ENCODE data around the gene GDPD5. TPM values are rescaled to one million over a fixed set of nuclear protein-coding genes. Genes with fewer than 3 reads are reported as not detected.

The GDPD5 gene
- total RNA-seq (100 to 1,000 TPM; 141 to 160 TPM), polyA plus RNA-seq (10 to 100 TPM; 11.0 to 30.0 TPM)

DNA sequence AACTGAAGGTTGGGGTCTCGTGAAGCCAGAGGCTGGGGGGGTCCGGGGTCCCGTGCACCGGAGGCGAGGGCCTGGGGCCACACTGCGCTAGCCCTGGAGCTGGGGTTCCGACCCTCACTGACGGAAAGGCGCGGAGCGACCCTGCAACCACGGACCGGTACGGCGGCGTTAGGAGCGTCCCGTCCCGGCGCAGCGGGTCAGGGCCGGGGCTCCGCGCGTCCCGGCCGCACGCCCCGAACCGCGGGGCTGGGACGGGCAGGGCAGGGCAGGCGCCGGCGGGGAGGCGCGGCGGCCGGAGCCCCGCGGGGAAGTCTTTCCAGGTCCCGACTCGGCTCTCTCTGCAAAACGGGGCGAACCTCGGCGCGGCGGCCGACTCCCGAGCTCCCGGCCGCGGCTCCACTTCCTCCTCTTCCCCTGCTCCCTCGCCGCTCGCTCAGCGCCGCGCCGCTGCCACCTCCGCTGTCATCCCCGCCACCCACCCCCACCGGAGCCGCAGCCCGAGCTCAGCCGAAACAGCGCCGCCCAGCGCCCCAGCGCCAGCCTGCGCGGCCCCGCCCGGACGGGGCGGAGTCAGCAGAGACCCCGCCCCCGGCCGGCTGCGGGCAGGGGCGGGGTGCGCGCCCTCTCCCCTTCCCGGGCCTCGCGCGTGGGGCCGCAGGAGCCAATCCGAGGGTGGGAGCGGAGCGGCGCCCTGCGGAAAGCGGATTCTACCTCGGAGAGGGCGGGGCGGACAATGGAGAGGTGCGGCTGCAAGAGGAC lies at the start of gene GDPD5:
Gene GDPD5 (minus strand): TSS at position 509 of the 759 bp plus-strand sequence. CDS start 48,206 bp downstream, outside the sequence.
- Mint-ChIP-seq H3K27me3 (no peaks in the 10 kb centered on the region), H3K27ac (peak within 1 kb of the TSS; percentile 82 to 96 (median 91)), H3K4me1 (peaks cover 33 to 70% (median 48%) of the 10 kb centered on the region in 4 donors), H3K4me3 (peak within 1 kb of the TSS; percentile 89 to 98 (median 92)), H3K9me3 (peaks cover 0 to 2% (median 0%) of the 10 kb centered on the region in 8 donors), H3K36me3 (peaks cover 0 to 11% of the 10 kb centered on the region in 2 donors)
- POLR2A ChIA-PET (ENCODE audit: partially characterized antibody): interaction anchor here (0.7 to 3.6 kb wide), 21 partner anchors 8 to 250 kb away, joined by 3 to 23 read pairs (median 4); partner anchors contain the start of genes RPS3 and SERPINH1
- intact Hi-C loops (cut with micrococcal nuclease): loop anchor here (1.0 to 2.0 kb wide), 7 partner anchors 17 to 126 kb away; partner anchors contain the start of genes RPS3 and SERPINH1
- peak; percentile 89 to 94 (median 92) for DNase-seq
- CTCF ChIA-PET (ENCODE audit: partially characterized antibody): interaction anchor here (0.6 to 3.8 kb wide), 15 partner anchors 9 to 136 kb away, joined by 3 to 40 read pairs (median 4); no protein-coding TSS in a partner anchor
- H3K9me3 ChIP-seq (ENCODE audit: control insufficient read depth in 1 of 2, low read length in 2 of 2): no peaks in the 10 kb centered on the region
- peaks cover 47% of the 10 kb centered on the region for H3K4me1 ChIP-seq (ENCODE audit: insufficient read depth, low read length)
- H3K4me3 ChIP-seq (ENCODE audit: low read length in 2 of 2): peak within 1 kb of the TSS; percentile 65 to 67
- peak within 1 kb of the TSS; percentile 62 for H3K27ac ChIP-seq (ENCODE audit: low read depth, low read length)
- no peaks in the 10 kb centered on the region for H3K36me3 ChIP-seq (ENCODE audit: insufficient read depth, low read length)
- H3K27me3 ChIP-seq (ENCODE audit: insufficient read depth, low read length): no peaks in the 10 kb centered on the region

GRCh38 chr11:75574698-75575602 lies 49.2 kb upstream of the GDPD5 start:
- ChIA-PET POLR2A (ENCODE audit: partially characterized antibody) (no interaction called here), CTCF (ENCODE audit: partially characterized antibody) (interaction anchor here (0.9 to 4.1 kb wide), 7 partner anchors 10 to 190 kb away, joined by 3 to 28 read pairs (median 4); no protein-coding TSS in a partner anchor)
- Histone ChIP-seq H3K4me3 (ENCODE audit: low read length in 2 of 2) (no peak overlapping the region), H3K4me1 (ENCODE audit: insufficient read depth, low read length) (no peaks in the 10 kb centered on the region), H3K27me3 (ENCODE audit: insufficient read depth, low read length) (no peaks in the 10 kb centered on the region), H3K9me3 (ENCODE audit: control insufficient read depth in 1 of 2, low read length in 2 of 2) (no peaks in the 10 kb centered on the region), H3K36me3 (ENCODE audit: insufficient read depth, low read length) (peaks cover 22% of the 10 kb centered on the region), H3K27ac (ENCODE audit: low read depth, low read length) (no peak overlapping the region)
- peak overlapping the region in 1 of 7 donors; percentile 52 for H3K27ac Mint-ChIP-seq
- DNase-seq: no peak
- peaks cover 12 to 31% of the 10 kb centered on the region in 2 donors for H3K36me3 Mint-ChIP-seq
- intact Hi-C loops (cut with micrococcal nuclease): no loop called here
- H3K9me3 Mint-ChIP-seq: no peaks in the 10 kb centered on the region
- H3K27me3 Mint-ChIP-seq: peaks cover 0 to 2% of the 10 kb centered on the region in 2 donors
- H3K4me3 Mint-ChIP-seq: no peak overlapping the region
- no peaks in the 10 kb centered on the region for H3K4me1 Mint-ChIP-seq

GRCh38 chr11:75572744-75573143 lies 47.0 kb upstream of the GDPD5 start:
- Mint-ChIP-seq H3K4me1 (no peaks in the 10 kb centered on the region), H3K27me3 (no peaks in the 10 kb centered on the region), H3K36me3 (peaks cover 21 to 48% of the 10 kb centered on the region in 2 donors), H3K27ac (peak overlapping the region in 1 of 7 donors; percentile 72), H3K9me3 (no peaks in the 10 kb centered on the region), H3K4me3 (no peak overlapping the region)
- no peak for DNase-seq
- ChIA-PET CTCF (ENCODE audit: partially characterized antibody) (no interaction called here), POLR2A (ENCODE audit: partially characterized antibody) (interaction anchor here (1.1 kb wide), 1 partner anchor 10 kb away, joined by 3 read pairs; no protein-coding TSS in a partner anchor)
- intact Hi-C loops (cut with micrococcal nuclease): no loop called here
- H3K4me1 ChIP-seq (ENCODE audit: insufficient read depth, low read length): no peaks in the 10 kb centered on the region
- H3K4me3 ChIP-seq (ENCODE audit: low read length in 2 of 2): no peak overlapping the region
- no peaks in the 10 kb centered on the region for H3K9me3 ChIP-seq (ENCODE audit: control insufficient read depth in 1 of 2, low read length in 2 of 2)
- no peaks in the 10 kb centered on the region for H3K27me3 ChIP-seq (ENCODE audit: insufficient read depth, low read length)
- no peak overlapping the region for H3K27ac ChIP-seq (ENCODE audit: low read depth, low read length)
- H3K36me3 ChIP-seq (ENCODE audit: insufficient read depth, low read length): peaks cover 34% of the 10 kb centered on the region

DNA sequence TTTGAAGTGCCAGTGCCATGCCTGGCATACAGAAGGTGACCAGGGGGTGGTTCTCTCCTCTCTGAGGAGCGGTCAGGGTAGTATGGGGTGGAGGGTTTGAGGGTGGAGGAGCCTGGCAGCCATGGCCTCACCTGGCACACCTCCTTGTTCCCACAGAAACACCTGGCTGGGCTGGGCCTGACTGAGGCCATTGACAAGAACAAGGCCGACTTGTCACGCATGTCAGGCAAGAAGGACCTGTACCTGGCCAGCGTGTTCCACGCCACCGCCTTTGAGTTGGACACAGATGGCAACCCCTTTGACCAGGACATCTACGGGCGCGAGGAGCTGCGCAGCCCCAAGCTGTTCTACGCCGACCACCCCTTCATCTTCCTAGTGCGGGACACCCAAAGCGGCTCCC lies 45.9 kb upstream of the GDPD5 start:
- Histone ChIP-seq H3K9me3 (ENCODE audit: control insufficient read depth in 1 of 2, low read length in 2 of 2) (no peaks in the 10 kb centered on the region), H3K4me3 (ENCODE audit: low read length in 2 of 2) (no peak overlapping the region), H3K36me3 (ENCODE audit: insufficient read depth, low read length) (peaks cover 34% of the 10 kb centered on the region), H3K27ac (ENCODE audit: low read depth, low read length) (no peak overlapping the region), H3K27me3 (ENCODE audit: insufficient read depth, low read length) (no peaks in the 10 kb centered on the region), H3K4me1 (ENCODE audit: insufficient read depth, low read length) (no peaks in the 10 kb centered on the region)
- ChIA-PET POLR2A (ENCODE audit: partially characterized antibody) (no interaction called here), CTCF (ENCODE audit: partially characterized antibody) (interaction anchor here (1.4 kb wide), 1 partner anchor 23 kb away, joined by 5 read pairs; no protein-coding TSS in a partner anchor)
- no peak for DNase-seq
- H3K36me3 Mint-ChIP-seq: peaks cover 21 to 52% of the 10 kb centered on the region in 2 donors
- no peak overlapping the region for H3K27ac Mint-ChIP-seq
- H3K4me3 Mint-ChIP-seq: no peak overlapping the region
- intact Hi-C loops (cut with micrococcal nuclease): no loop called here
- H3K27me3 Mint-ChIP-seq: no peaks in the 10 kb centered on the region
- no peaks in the 10 kb centered on the region for H3K9me3 Mint-ChIP-seq
- H3K4me1 Mint-ChIP-seq: no peaks in the 10 kb centered on the region

DNA sequence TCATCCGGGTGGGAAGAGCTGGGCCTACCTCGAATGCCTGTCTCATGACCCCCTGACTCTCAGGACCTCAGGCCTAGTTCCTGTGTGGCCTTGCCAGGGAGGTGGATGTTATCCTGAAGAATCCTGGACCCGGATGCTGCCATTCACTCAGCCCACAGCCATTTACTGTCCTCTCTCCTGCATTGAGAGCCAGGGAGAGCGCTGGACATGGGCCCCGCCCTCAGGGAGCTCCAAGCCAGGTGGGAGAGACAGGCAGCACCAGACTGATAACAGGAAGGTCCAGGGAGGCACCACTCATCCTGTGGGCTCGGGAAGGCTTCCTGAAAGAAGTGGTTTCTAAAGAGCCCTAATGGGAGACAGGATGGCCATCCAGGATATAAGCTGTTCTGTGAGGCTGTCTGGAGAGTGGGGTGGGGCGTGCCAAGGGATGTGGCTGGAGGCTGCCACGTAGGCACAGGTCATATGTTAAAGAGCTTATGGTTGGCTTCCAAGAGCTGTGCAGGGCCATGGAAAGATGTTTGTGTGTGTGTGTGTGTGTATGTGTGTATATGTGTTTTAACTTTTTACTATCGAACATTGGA lies 44.9 kb upstream of the GDPD5 start:
- ChIA-PET POLR2A (ENCODE audit: partially characterized antibody) (no interaction called here), CTCF (ENCODE audit: partially characterized antibody) (interaction anchor here (1.4 to 2.0 kb wide), 2 partner anchors 20 to 22 kb away, joined by 4 to 5 read pairs; no protein-coding TSS in a partner anchor)
- Histone ChIP-seq H3K36me3 (ENCODE audit: insufficient read depth, low read length) (peaks cover 34% of the 10 kb centered on the region), H3K27ac (ENCODE audit: low read depth, low read length) (no peak overlapping the region), H3K4me3 (ENCODE audit: low read length in 2 of 2) (no peak overlapping the region), H3K9me3 (ENCODE audit: control insufficient read depth in 1 of 2, low read length in 2 of 2) (no peaks in the 10 kb centered on the region), H3K27me3 (ENCODE audit: insufficient read depth, low read length) (no peaks in the 10 kb centered on the region), H3K4me1 (ENCODE audit: insufficient read depth, low read length) (no peaks in the 10 kb centered on the region)
- no peak for DNase-seq
- Mint-ChIP-seq H3K4me1 (peaks cover 2 to 5% (median 4%) of the 10 kb centered on the region in 4 donors), H3K27ac (peak overlapping the region in 3 of 7 donors; percentile 39 to 91 (median 70)), H3K4me3 (no peak overlapping the region), H3K9me3 (no peaks in the 10 kb centered on the region), H3K27me3 (no peaks in the 10 kb centered on the region), H3K36me3 (peaks cover 21 to 54% of the 10 kb centered on the region in 2 donors)
- intact Hi-C loops (cut with micrococcal nuclease): no loop called here

DNA sequence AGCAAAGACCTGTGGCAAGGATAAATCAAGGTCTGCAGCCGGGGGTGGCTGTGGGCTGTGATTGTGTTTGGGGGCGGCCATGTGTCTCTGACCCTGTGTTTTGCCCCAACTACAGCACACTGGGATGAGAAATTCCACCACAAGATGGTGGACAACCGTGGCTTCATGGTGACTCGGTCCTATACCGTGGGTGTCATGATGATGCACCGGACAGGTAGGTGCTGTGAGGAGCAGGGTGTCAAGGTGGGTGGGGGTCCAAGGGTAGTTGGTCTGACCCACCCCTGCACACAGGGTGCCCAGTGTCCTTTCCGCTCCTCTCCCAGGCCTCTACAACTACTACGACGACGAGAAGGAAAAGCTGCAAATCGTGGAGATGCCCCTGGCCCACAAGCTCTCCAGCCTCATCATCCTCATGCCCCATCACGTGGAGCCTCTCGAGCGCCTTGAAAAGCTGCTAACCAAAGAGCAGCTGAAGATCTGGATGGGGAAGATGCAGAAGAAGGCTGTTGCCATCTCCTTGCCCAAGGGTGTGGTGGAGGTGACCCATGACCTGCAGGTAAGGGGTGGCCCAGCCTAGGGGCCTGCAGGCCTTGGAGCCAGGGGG lies 43.0 kb upstream of the GDPD5 start:
- Mint-ChIP-seq H3K9me3 (no peaks in the 10 kb centered on the region), H3K4me1 (peaks cover 4 to 23% (median 12%) of the 10 kb centered on the region in 4 donors), H3K27ac (no peak overlapping the region), H3K27me3 (no peaks in the 10 kb centered on the region), H3K4me3 (no peak overlapping the region), H3K36me3 (peaks cover 21 to 52% of the 10 kb centered on the region in 2 donors)
- intact Hi-C loops (cut with micrococcal nuclease): no loop called here
- CTCF ChIA-PET (ENCODE audit: partially characterized antibody): no interaction called here
- Histone ChIP-seq H3K4me1 (ENCODE audit: insufficient read depth, low read length) (peaks cover under 1% of the 10 kb centered on the region), H3K9me3 (ENCODE audit: control insufficient read depth in 1 of 2, low read length in 2 of 2) (no peaks in the 10 kb centered on the region), H3K27ac (ENCODE audit: low read depth, low read length) (no peak overlapping the region), H3K27me3 (ENCODE audit: insufficient read depth, low read length) (no peaks in the 10 kb centered on the region), H3K4me3 (ENCODE audit: low read length in 2 of 2) (no peak overlapping the region), H3K36me3 (ENCODE audit: insufficient read depth, low read length) (peaks cover 34% of the 10 kb centered on the region)
- DNase-seq: no peak
- POLR2A ChIA-PET (ENCODE audit: partially characterized antibody): interaction anchor here (0.6 to 1.3 kb wide), 2 partner anchors 10 to 289 kb away, joined by 3 read pairs; no protein-coding TSS in a partner anchor

Measured in CD4-positive, alpha-beta memory T cell (primary cell).